Lower lobe of right lung (tissue), 2 donors: ENCODE results near the gene PSD2. TPM values are rescaled to one million over a fixed set of nuclear protein-coding genes. Genes with fewer than 3 reads are reported as not detected.

Experiments used
- ATAC-seq, 2 donors: fragments of 200-7000 bp; cut with Tn5 transposase; one replicate each; pipeline ENCODE4 v1.9.1; 2020 to 2022; ENCODE audit warnings: mild to moderate bottlenecking in 2 of 2, moderate library complexity in 2 of 2
- DNase-seq: peaks from one replicate; pipeline ENCODE4 v3.0.0-alpha.2; 2020
- H3K27ac ChIP-seq: fragments of 200-600 bp; one replicate; pipeline ENCODE4 v1.8.0; 2022
- H3K27me3 ChIP-seq: fragments of 200-600 bp; one replicate; pipeline ENCODE4 v1.8.0; 2022; ENCODE audit warnings: low read depth
- H3K36me3 ChIP-seq: fragments of 200-600 bp; one replicate; pipeline ENCODE4 v1.8.0; 2022; ENCODE audit warnings: mild to moderate bottlenecking
- H3K4me1 ChIP-seq: fragments of 200-600 bp; one replicate; pipeline ENCODE4 v1.8.0; 2022
- H3K4me3 ChIP-seq: fragments of 200-600 bp; one replicate; pipeline ENCODE4 v1.8.0; 2022; ENCODE audit warnings: mild to moderate bottlenecking
- H3K9me3 ChIP-seq: fragments of 200-600 bp; one replicate; pipeline ENCODE4 v1.8.0; 2022
- intact Hi-C: fragments of 100-400 bp; cut with DNase I; formaldehyde crosslinking; loops from one replicate; pipeline ENCODE4 v1.11.0; 2022
- total RNA-seq: library from RNA; stranded (reverse); fragmentation: NEBNext Ultra II Directional; extraction: Animal tissue kit (Norgen Biotek cat#: 25700); gene quantifications from one replicate; pipeline ENCODE4 v1.2.1, GENCODE V29; 2021
- TF ChIP-seq, protein P1 (sequence below): fragments of 200-600 bp; IDR thresholded peaks from one replicate; pipeline ENCODE4 v1.8.0; 2022; ENCODE audit warnings: antibody characterized with exemption, mild to moderate bottlenecking
- donor health status: DM: no; HTN: yes; CAD: no; lungs with severe emphysema.

Gene PSD2
- total RNA-seq, 1 donor from 2014 or later = not detected

DNA sequence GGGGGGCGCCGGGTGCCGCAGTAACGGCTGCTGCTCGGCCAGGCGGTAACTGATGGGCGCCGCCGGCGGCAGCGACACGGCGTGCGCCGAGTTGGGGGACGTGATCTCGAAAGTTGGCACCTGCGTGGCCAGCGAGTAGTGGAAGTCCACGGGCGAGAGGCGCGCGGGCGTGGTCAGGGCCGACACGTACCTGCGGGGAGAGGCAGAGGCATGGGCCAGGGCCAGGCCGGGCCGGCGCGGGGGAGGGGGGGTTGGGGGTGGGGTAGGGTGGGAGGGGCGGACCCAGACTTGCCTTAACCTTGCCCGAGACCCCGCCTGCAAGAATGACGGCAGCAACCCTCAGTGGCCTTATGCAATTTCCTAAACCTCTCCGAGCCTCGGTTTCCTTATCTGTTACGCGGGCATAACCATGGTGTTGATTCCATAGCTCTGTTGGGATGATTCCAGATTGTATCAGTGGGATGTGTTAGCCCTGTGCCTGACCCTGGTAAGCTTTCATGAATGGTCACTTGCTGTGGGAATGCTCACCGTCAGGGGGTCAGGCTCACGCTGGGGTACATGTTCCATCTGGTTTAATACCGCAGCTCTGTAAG is 53.0 kb downstream of the PSD2 start:
- Histone ChIP-seq H3K9me3 (no peaks in the 10 kb centered on the region), H3K27me3 (peaks cover 21% of the 10 kb centered on the region), H3K36me3 (no peaks in the 10 kb centered on the region), H3K4me3 (peak overlapping the region; percentile 60), H3K27ac (peak overlapping the region; percentile 72), H3K4me1 (peaks cover 21% of the 10 kb centered on the region)
- ATAC-seq (peak in 1 of 2 donors; percentile 7), DNase-seq (no peak)
- TF ChIP-seq, protein P1, sequence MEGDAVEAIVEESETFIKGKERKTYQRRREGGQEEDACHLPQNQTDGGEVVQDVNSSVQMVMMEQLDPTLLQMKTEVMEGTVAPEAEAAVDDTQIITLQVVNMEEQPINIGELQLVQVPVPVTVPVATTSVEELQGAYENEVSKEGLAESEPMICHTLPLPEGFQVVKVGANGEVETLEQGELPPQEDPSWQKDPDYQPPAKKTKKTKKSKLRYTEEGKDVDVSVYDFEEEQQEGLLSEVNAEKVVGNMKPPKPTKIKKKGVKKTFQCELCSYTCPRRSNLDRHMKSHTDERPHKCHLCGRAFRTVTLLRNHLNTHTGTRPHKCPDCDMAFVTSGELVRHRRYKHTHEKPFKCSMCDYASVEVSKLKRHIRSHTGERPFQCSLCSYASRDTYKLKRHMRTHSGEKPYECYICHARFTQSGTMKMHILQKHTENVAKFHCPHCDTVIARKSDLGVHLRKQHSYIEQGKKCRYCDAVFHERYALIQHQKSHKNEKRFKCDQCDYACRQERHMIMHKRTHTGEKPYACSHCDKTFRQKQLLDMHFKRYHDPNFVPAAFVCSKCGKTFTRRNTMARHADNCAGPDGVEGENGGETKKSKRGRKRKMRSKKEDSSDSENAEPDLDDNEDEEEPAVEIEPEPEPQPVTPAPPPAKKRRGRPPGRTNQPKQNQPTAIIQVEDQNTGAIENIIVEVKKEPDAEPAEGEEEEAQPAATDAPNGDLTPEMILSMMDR = no peak
- intact Hi-C loops = loop anchor here (5.0 kb wide), 1 partner anchor 61 kb away; no protein-coding TSS in a partner anchor

DNA sequence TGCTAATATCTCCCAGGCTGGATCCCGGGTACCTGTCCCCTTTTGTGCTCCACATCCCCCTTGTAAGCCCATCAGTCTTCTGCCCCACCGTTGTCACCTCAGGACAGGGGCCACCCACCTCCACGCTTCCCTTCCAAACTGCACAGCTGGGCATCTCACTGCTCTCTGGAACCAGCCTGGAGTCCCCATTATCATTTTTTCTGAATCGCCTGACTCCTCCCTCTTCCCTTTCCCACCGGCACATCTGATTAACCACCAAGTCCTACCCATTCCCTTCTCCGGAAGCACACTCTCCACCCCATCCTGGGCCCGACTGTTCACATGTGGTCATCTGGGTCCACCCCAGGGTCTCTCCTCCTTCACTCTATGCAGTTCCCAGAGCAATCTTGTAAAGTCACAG is 53.9 kb downstream of the PSD2 start:
- no peak for DNase-seq
- no peak overlapping the region for H3K4me3 ChIP-seq
- no peak for ATAC-seq
- peaks cover 20% of the 10 kb centered on the region for H3K27me3 ChIP-seq
- peak overlapping the region; percentile 31 for H3K27ac ChIP-seq
- H3K9me3 ChIP-seq = no peaks in the 10 kb centered on the region
- no peaks in the 10 kb centered on the region for H3K36me3 ChIP-seq
- intact Hi-C loops = loop anchor here (5.0 kb wide), 1 partner anchor 62 kb away; no protein-coding TSS in a partner anchor
- peaks cover 14% of the 10 kb centered on the region for H3K4me1 ChIP-seq
- TF ChIP-seq, protein P1 = no peak

DNA sequence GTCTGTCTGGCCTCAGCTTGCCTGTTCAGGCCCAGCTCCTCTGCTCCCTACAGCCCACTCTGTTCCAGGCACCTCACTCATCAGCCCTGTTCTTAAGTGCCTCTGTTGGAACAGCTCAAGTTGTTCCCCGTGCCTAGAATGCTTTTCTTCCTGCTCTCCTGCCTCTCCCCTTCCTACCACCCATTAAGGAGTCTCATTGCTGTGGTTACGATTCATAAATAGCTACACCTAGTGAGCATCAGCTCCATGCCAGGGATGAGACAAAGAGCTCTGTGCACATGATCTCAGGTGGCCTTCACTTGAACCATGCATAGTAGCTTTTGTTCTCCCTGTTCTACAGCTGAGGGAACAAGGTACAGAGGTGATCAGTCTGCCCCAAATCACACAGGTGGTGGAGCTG is 54.3 kb downstream of the PSD2 start:
- Histone ChIP-seq H3K36me3 (no peaks in the 10 kb centered on the region), H3K4me3 (no peak overlapping the region), H3K9me3 (no peaks in the 10 kb centered on the region), H3K27me3 (peaks cover 16% of the 10 kb centered on the region), H3K4me1 (peaks cover 13% of the 10 kb centered on the region), H3K27ac (peak overlapping the region; percentile 31)
- intact Hi-C loops = loop anchor here (5.0 kb wide), 1 partner anchor 63 kb away; no protein-coding TSS in a partner anchor
- DNase-seq (no peak), ATAC-seq (peak; percentile 15 to 49)
- TF ChIP-seq, protein P1 = no peak

DNA sequence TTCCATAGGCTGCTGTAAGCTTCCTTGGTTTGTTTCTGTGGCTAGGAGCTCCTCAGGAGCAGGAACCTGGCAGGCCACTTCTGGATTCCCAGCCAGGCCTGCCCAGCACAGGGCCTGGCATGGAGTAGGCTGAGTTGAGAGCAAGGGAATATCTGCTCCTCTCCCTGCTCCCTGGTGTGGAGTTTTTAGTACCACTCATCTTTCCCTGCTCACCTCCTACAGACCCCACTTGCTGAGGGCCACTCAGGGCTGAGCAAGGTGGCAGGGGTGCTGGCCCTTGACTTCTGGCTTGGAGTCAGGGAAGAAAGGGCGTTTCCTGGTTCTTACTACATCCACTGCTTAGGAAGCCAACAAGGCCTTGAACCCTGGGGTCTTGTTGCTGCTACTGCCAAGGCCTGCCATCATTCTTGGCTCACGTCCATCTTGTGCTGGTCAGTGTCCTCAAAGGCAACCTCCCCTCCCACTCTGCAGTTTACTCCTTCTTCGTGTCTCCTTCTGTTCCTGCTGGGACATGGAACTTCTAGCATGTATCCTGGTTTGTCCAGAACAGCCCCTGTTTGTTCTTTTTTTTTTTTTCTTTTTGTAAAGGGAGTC is 54.9 kb downstream of the PSD2 start:
- no peak for ATAC-seq
- H3K4me1 ChIP-seq = peaks cover 13% of the 10 kb centered on the region
- H3K27ac ChIP-seq = peak overlapping the region; percentile 31
- H3K4me3 ChIP-seq = no peak overlapping the region
- peaks cover 10% of the 10 kb centered on the region for H3K27me3 ChIP-seq
- TF ChIP-seq, protein P1 = no peak
- H3K9me3 ChIP-seq = no peaks in the 10 kb centered on the region
- DNase-seq = no peak
- H3K36me3 ChIP-seq = no peaks in the 10 kb centered on the region
- intact Hi-C loops = no loop called here

DNA sequence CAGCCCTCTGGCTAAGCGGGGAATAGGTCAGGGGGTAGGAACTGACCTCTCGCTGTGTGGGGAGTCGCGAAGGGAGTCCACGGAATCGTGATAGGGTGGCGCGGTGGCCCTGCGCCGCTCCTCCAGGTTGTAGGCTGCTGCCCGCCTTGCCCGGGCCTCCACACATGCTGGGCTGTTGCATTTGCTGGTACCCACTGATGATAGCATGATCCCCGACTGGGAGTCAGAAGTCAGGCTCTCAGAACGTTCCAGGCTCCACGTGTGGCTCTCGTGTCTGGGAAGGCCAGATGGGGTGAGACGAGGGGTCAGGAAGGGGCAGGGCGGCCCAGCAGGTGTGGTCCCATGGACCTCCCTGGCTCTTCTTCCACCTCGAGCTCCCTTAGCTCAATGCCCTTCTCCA is 56.0 kb downstream of the PSD2 start:
- intact Hi-C loops = no loop called here
- Histone ChIP-seq H3K4me1 (peaks cover 13% of the 10 kb centered on the region), H3K9me3 (no peaks in the 10 kb centered on the region), H3K4me3 (no peak overlapping the region), H3K27me3 (peaks cover under 1% of the 10 kb centered on the region), H3K36me3 (no peaks in the 10 kb centered on the region), H3K27ac (no peak overlapping the region)
- ATAC-seq (no peak), DNase-seq (no peak)
- TF ChIP-seq, protein P1 = no peak
